Erythroblast (primary cell): ENCODE results near the gene PLCL2.
A peak's percentile ranks its signal among the peaks of the same experiment; 100 is the strongest.

ENCODE experiments used
- DNase-seq, 2 experiments: peaks; one replicate each; lab custom pipeline; 2025; lab: John Stamatoyannopoulos, UW
- GATA1 ChIP-seq: IDR thresholded peaks from 2 replicates; pipeline ENCODE4 v1.6.1; 2011; ENCODE audit warnings: low read depth, mild to moderate bottlenecking, control low read depth, low read length, moderate library complexity
- POLR2A ChIP-seq: IDR thresholded peaks from 2 replicates; pipeline ENCODE4 v1.6.1; 2011; ENCODE audit warnings: mild to moderate bottlenecking, low read length

PLCL2 gene

DNA sequence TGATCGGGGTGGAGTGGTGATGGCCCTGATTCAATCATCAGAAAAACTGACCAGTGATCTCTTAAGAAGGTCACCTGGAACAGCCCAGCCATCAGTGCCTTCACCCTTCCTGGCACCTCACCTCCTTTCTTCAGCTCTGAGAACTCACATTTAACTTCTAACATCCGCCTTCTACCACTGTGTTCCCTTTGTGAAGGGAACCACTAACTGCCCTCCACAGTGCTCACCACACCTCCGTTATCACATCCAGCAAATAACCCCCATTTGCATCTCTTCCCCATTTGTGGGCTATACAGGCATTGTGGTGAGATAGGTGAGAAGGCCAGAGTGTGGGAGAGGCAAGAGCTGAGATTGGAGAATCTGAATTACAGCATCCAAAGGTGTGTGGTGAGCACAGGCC lies 107.4 kb downstream of the PLCL2 start:
- TF ChIP-seq POLR2A, result no peak
- TF ChIP-seq GATA1, result no peak
- no peak for DNase-seq

DNA sequence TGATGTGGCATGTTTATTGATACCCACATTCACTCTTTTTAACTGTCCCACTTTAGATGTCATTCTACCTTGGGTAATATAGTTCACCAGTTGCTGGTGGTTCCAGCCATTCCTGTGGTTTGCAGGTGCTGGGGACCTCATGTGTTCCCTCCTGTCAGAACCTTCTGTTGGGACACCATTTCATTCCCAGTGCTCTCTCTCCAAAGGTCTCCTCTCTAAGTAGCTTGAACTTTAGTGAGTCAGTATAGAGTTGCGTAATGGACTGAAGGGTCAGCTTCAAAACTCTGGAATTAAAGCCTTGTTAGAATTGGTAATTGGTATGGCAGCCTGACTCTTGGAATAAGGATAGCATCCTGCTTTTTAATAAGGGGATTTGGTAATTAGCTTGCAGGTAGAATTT lies 108.5 kb downstream of the PLCL2 start:
- DNase-seq, result no peak

DNA sequence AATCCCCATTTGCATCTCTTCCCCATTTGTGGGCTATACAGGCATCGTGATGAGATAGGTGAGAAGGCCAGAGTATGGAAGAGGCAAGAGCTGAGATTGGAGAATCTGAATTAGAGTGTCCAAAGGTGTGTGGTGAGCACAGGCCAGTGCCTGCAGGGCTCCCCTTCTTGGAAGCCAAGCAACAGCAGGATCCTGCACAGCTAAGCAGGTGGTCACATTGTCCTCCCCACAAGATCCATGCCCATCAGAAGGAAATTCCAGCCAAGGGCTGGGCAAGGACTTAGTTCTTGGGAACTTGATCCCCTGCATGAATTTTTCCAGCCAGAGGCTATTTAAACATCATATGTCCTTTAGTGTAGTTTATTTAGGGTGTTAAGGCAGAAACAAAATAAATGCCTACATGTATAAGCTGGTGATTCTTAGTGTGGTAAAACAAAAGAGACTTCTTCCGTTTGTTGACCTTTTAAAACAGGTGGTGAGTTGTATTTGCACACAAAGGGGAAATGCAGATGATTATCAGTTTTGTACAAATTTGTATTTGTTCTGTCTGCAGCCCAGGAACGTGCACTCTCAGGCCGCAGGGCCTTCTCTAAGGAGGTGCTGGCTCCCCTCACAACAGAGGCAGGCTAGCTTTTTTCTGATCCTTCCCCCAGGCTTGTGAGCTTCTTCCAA lies 110.2 kb downstream of the PLCL2 start:
- DNase-seq, result no peak
- TF ChIP-seq POLR2A (no peak), GATA1 (no peak)

More for the DNA sequence above, 108.5 kb downstream of the PLCL2 start:
- TF ChIP-seq GATA1, result no peak
- no peak for TF ChIP-seq POLR2A

DNA sequence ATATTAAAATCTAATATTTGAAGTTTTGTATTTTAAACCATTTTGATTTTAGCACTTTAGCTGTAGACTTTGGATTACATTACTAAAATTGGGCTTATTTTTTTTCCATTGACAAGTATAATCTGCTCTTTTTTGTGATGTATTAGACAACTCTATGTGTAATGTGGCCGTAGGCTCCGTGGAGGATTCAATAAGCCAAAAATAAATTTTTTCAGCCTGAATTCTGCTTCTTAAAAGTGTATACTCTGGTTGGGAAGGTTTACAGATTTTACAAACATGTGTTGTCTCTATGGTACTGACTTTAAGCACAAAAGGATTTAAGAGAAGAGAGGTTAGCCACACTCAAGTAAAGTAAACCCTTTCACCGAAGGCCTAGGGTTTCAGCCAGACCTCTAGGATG lies 110.8 kb downstream of the PLCL2 start:
- TF ChIP-seq POLR2A (no peak), GATA1 (no peak)
- no peak for DNase-seq

DNA sequence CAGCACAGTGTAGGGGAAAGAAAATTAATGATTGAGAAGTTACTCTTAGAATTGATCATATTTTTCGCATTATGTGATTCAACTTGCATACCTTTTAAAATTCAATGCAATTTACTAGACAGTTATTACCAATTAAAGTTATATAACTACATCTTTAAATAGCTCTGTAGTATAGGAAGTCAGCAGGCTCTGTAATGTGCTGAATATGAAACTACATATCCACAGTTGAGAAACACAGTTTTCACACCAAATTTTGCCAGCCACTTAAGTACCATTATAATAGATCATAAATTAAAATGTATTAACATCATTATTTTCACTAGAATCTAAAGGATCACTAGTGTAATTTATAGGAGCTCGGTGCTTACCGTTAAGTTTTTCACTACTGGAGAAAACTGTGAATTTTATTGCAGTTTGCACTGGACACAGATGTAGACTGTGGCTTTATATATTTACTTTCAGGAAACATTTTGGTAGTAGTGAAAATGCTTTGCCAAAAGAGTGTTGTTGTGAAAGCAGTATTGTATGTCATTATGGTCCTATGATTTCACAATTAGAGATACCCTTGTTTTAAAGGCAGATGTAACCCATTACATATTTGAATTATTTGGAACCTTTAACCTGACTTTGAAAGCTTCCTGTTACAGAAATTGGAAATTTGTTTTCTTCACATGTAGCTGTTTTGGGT lies 113.6 kb downstream of the PLCL2 start:
- TF ChIP-seq GATA1 (no peak), POLR2A (no peak)
- DNase-seq, result no peak

DNA sequence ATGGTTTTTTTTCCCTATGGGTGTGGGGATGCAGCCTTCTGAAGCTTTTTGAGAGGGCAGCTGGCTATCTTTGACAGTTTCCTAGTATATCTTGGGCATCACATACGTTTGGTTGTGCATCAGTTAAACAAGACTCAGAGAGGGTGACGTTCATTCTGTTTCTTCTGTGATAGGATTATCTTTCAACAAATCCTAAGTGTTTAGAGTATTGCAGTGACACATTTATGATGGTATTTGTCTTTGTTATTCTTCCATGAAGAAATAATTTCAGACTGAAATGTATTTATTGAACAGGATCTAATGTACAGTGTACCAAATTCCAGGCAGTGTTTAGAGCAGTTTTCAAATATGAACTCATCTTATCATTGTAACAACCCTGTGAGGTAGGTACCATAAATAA lies 114.4 kb downstream of the PLCL2 start:
- TF ChIP-seq GATA1 (no peak), POLR2A (no peak)
- DNase-seq, result peak; percentile 34 to 80

DNA sequence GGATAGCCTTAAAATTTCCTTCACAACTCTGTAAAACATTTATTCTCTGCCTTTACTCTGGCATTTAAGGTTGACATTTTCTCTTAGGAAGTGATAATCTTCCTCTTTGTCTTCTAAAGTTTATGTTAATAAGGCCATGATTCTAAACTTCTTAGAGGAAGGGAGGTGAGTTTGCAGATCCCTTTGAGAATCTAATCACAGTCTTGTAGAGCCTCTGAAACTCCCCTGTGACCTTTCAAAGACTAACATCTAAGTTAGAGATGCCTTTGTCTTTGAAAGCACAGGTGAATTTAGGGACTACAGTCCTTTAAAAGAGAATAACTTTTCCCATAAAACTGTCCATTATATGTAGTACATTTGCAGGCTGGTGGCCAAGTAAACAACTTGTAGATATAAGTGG lies 115.1 kb downstream of the PLCL2 start:
- TF ChIP-seq POLR2A, result no peak
- TF ChIP-seq GATA1, result no peak
- DNase-seq, result no peak

DNA sequence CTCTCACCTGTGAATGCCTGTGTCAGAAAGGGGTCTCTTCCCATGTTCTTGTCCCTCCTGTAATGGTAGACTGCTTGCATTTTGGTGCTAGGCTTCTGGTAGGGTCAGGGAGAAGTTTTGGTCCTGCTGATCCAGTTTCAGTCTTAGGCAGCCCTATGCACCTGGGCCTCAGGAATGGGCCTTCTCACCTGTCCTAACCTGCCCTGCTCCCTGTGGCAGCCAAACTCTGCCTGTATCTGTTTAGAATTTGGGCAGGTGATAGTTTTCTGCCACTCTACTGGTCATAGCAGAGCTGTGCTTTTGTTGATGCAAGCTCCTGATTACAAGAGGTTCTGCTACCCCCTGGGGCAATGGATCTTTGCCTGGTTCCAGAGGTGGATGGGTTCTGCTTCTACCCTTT lies 118.7 kb downstream of the PLCL2 start:
- TF ChIP-seq POLR2A (no peak), GATA1 (no peak)
- DNase-seq, result no peak

DNA sequence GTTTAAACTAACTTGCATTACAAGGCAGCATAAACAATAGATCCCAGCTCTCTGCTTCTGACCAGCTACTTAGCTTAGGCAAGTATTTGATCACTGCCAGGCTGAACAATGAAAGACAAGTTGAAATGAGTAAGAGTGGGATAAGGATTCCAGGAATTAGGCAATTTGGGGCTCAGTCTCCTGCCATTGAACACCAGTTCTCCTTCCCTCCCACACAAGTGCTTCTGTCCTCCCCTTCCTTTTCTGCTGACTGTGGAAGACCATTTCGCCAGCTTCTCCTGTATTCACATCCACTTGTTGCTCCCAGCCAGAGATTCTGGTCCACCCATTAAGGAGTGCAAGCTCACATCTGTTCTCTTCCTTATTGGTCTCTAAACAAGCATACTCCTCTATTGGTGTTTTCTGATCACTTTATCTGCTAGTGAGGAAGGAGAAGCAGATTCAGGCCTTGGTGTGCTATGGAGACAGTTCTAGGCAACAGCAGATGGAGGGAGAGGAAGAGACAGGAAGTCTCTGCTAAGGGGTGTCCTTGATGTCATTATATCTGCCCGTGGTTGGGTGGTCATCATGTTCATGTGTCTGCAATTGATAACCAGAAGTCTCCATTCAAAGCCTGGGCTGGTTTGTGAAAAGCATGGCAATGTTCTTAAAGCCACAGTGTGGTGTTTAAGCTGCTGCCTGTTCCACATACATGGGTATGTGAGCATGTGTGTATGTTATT lies 121.5 kb downstream of the PLCL2 start:
- TF ChIP-seq POLR2A (no peak), GATA1 (no peak)
- DNase-seq, result peak; percentile 73 to 91

DNA sequence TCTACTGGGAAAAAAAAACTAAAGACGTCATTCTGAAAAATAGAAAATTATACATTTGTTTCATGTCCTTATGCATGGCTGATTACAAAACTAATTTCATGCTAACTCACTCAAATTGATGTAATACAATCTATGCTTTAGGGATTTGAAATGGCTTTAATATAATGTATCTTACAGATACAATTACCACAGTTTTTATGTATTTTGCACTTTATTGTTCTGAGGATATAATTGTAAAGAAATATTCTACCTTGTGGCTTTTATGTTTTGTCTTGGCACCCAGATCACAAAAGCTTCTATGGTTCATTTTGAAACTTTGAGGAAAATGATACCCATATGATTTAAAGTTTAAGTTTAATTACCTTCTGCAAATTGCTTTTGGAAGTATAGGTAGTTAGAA lies 122.5 kb downstream of the PLCL2 start:
- TF ChIP-seq POLR2A (no peak), GATA1 (no peak)
- DNase-seq, result no peak

DNA sequence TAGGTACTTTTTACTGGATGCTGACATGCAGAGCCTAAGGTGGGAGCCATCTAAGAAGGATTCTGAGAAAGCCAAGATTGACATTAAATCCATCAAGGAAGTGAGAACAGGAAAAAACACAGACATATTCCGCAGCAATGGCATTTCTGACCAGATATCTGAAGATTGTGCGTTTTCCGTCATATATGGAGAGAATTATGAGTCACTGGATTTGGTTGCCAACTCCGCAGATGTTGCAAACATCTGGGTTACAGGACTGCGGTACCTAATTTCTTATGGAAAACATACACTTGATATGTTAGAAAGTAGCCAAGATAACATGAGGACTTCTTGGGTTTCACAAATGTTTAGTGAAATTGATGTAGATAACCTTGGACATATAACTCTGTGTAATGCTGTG lies 125.1 kb downstream of the PLCL2 start:
- no peak for TF ChIP-seq POLR2A
- no peak for TF ChIP-seq GATA1
- no peak for DNase-seq

DNA sequence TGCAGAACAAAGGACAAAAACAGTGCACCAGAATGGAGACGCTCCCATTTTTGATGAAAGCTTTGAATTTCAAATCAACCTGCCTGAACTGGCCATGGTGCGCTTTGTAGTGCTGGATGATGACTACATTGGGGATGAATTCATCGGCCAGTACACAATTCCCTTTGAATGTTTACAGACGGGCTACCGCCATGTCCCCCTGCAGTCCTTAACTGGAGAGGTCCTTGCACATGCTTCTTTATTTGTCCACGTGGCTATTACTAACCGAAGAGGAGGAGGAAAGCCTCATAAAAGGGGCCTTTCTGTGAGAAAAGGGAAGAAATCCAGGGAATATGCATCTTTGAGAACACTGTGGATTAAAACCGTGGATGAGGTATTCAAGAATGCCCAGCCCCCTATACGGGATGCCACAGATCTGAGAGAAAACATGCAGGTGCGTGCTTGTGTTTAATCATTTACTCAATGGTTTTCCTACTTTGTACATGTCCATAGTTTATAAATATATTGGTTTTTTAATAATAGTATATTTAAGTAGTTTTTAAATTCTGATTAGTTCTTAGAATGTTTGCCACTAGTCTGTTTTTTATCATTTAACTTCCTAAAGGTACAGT lies 127.1 kb downstream of the PLCL2 start:
- no peak for DNase-seq

DNA sequence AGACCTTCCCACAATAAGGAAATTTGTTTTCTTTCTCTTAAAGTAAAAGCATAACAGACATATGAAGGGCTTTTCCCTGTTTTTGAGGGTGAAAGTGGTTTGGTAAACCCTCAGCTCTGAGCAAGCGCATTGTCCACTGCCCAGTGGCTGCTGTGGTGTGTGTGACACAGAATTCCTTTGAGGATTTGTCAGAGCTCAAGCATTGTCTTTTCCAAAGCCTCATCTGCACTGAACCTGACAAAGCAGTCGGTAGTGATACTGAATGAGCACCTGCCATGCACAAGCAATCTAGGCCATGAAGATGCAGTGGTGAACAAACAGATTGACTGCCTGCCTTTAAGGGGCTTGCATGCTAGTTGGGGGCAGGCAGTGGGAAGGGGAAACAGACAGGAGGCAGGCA lies 128.3 kb downstream of the PLCL2 start:
- no peak for DNase-seq
- TF ChIP-seq POLR2A (no peak), GATA1 (no peak)

More for the DNA sequence above, 127.1 kb downstream of the PLCL2 start:
- TF ChIP-seq GATA1, result no peak
- no peak for TF ChIP-seq POLR2A

DNA sequence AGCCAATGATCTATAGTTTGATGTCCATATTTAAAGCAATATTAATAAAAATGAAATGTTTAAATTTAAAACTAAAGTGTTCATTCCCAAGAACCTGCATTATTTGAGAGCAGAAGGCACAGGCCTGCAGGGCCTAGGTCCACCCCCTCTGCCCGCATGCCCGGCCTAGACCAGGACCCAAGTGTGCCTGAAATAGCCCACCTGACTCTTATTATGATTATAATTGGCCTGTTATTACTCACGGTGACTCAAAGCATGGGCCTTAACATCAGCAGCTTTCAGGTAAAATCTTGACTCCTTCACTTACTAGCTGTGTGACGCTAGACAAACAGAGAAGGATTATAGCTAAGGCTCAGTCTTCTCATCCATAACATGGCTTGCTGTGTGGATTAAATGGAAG lies 128.8 kb downstream of the PLCL2 start:
- DNase-seq, result no peak
- TF ChIP-seq GATA1, result no peak
- no peak for TF ChIP-seq POLR2A
